ENCODE results near the gene DKC1. TPM values are rescaled to one million over a fixed set of nuclear protein-coding genes. Genes with fewer than 3 reads are reported as not detected.

The DKC1 gene
- total and polyA plus RNA-seq, 8 donors, result 22.3 to 70.6 (median 62.6) TPM

DNA sequence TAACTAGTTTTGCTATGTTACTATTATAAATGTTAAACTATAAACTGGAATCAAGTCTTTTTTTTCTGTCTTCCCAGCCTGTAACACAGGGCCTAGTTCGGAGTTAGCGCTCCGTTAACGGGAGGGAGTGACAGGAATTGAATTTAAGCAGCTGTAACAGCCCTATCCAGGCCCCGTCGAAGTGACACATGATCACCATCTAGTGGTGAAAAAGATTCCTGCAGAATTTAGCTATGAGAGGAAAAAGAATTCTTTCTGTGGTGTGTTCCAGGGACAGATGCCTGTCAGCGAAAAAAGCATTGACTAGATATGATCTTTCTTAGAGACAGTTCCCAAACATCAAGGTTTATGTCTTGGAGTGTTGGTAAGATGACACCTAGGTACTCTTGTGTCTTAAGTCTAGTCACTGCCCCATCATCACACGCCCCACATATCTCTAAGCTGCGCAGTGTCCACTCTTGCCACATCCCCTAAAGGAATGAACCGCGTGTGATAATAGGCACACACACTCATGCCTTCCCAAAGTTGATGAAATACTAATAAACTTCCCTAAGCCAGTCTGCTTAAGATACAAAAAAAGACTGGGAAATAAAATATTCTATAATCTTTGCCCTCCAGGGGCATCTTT lies 13.8 kb upstream of the DKC1 start:
- TF ChIP-seq, protein P1, sequence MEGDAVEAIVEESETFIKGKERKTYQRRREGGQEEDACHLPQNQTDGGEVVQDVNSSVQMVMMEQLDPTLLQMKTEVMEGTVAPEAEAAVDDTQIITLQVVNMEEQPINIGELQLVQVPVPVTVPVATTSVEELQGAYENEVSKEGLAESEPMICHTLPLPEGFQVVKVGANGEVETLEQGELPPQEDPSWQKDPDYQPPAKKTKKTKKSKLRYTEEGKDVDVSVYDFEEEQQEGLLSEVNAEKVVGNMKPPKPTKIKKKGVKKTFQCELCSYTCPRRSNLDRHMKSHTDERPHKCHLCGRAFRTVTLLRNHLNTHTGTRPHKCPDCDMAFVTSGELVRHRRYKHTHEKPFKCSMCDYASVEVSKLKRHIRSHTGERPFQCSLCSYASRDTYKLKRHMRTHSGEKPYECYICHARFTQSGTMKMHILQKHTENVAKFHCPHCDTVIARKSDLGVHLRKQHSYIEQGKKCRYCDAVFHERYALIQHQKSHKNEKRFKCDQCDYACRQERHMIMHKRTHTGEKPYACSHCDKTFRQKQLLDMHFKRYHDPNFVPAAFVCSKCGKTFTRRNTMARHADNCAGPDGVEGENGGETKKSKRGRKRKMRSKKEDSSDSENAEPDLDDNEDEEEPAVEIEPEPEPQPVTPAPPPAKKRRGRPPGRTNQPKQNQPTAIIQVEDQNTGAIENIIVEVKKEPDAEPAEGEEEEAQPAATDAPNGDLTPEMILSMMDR (IDR thresholded peaks at IDR 0.05), result peak; percentile 69 to 80
- Histone ChIP-seq H3K4me3 (peak overlapping the region in 1 of 2 donors; percentile 53), H3K27me3 (peaks cover 0 to 5% of the 10 kb centered on the region in 2 donors), H3K4me1 (peaks cover 0 to 10% of the 10 kb centered on the region in 2 donors), H3K27ac (peak overlapping the region in 1 of 2 donors; percentile 25), H3K36me3 (no peaks in the 10 kb centered on the region), H3K9me3 (no peaks in the 10 kb centered on the region)
- DNase-seq (no peak), ATAC-seq (peak; percentile 82)
- intact Hi-C loops (cut with DNase I), result no loop called here

DNA sequence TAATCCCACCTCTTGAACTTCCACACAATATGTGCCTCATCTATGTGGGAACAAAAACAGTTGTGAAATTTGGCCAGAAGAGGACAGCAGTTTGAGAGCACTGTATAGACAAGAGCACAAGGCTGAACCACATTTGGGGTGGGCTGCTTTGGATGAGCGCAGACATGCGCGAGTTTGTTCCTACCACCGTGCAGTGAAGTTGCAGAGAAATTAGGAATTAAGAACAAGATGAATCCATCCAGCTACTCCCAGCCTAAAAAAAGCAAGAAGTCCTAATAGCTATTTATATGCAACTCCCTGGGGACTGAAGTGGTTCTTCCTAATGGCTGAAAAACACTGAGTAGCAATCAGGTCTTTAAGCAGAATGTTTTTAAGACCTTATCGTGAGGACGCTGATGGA lies 12.8 kb upstream of the DKC1 start:
- H3K36me3 ChIP-seq, result no peaks in the 10 kb centered on the region
- DNase-seq, result no peak
- TF ChIP-seq, protein P1 (IDR thresholded peaks at IDR 0.05), result no peak
- no peaks in the 10 kb centered on the region for H3K9me3 ChIP-seq
- H3K4me3 ChIP-seq, result peak overlapping the region; percentile 32 to 53
- ATAC-seq, result peak; percentile 12
- intact Hi-C loops (cut with DNase I), result no loop called here
- peaks cover 0 to 5% of the 10 kb centered on the region in 2 donors for H3K27me3 ChIP-seq
- H3K4me1 ChIP-seq, result peaks cover 0 to 10% of the 10 kb centered on the region in 2 donors
- peak overlapping the region in 1 of 2 donors; percentile 91 for H3K27ac ChIP-seq

DNA sequence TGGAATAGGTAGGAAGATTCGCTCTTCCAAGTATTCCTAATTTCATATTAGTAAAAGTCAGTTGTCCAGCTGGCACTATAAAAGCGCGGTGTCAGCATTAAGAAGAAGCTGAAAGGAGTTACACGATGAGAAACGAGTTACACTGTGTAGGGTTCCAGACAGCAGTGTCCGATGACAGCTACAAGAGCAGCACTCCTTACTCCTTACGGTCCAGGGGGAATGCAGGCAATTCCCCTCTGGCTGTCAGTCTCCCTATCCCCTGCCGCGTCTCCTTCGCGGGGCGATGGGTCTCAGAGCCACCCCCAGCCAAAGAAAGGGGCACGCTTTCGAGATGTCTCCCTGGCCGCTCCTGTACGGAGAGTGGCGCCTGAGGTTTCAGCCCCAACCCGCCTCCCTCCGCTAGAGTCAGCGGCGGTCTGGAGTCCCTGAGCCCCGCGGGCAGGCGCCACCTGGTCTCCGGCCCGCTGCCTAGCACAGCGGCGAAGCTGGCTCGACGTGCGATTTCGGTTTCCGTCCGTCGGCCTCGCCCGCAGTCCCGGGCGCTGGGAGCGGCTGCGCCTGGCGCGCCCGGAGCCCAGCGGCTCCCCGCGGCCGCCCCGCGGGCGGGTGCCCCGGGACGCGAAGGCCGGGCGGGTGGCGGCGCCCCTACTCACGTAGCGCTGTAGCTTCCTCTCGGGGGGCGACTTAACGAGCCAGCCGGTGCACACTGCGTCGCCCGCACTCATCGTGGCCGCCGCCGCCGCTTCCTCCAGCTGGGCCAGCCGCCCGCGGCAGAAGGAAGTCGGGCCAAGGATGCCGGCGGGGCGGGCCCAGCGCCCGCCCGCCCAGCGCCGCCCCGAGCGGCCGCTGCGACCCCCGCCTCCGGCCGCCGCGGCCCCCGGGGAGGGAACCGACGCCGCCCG lies 12.1 kb upstream of the DKC1 start, which contains the start of gene GAB3:
GAB3 (minus strand) TSS at position 777 of the 902 bp plus-strand sequence; CDS start at position 725, 52 bp downstream.
- H3K27ac ChIP-seq, result peak within 1 kb of the TSS; percentile 76 to 91

DNA sequence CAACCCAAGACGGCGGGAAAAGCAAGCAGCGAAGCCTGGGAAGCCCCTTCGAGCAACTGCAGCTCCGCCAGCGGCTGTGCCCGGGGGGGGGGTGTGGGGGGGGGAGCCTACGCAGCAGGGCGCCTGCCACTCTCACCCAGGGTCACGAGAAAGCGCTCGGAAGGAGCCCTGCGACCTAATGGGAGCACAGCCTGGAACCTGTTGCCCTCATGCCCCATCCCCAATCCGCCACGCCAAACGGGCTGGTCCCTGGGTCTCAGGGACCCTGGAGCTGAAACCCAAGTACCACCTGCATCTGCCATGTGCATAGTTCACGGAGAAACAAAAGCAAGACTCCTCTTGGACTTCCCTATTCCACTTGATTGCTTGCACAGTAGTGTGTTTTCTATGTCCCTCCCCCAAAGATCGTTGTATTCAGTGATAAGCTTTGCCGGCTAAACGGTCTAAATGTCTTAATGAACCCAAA lies 11.4 kb upstream of the DKC1 start:
- intact Hi-C loops (cut with DNase I), result no loop called here
- peak overlapping the region in 1 of 2 donors; percentile 91 for H3K27ac ChIP-seq
- H3K4me3 ChIP-seq, result peak overlapping the region in 1 of 2 donors; percentile 53
- peak in 1 of 4 donors; percentile 44 for DNase-seq
- H3K4me1 ChIP-seq, result peaks cover 0 to 10% of the 10 kb centered on the region in 2 donors
- ATAC-seq, result peak; percentile 35
- peaks cover 0 to 5% of the 10 kb centered on the region in 2 donors for H3K27me3 ChIP-seq
- no peaks in the 10 kb centered on the region for H3K9me3 ChIP-seq
- TF ChIP-seq, protein P1 (IDR thresholded peaks at IDR 0.05), result no peak
- H3K36me3 ChIP-seq, result no peaks in the 10 kb centered on the region

More for the DNA sequence above, 12.1 kb upstream of the DKC1 start, which contains the start of gene GAB3:
- peaks cover 0 to 10% of the 10 kb centered on the region in 2 donors for H3K4me1 ChIP-seq
- peak in 1 of 4 donors; percentile 88 for DNase-seq
- peak; percentile 60 for ATAC-seq
- TF ChIP-seq, protein P1 (IDR thresholded peaks at IDR 0.05), result no peak
- no peaks in the 10 kb centered on the region for H3K9me3 ChIP-seq
- intact Hi-C loops (cut with DNase I), result no loop called here
- peak within 1 kb of the TSS; percentile 32 to 53 for H3K4me3 ChIP-seq
- no peaks in the 10 kb centered on the region for H3K36me3 ChIP-seq
- H3K27me3 ChIP-seq, result peaks cover 0 to 5% of the 10 kb centered on the region in 2 donors
